Pancreas (tissue), 10 donors: Measurements from ENCODE around the gene CD248. TPM values are rescaled to one million over a fixed set of nuclear protein-coding genes. Genes with fewer than 3 reads are reported as not detected.

Source experiments
- ATAC-seq, 4 donors: fragments of 200-7000 bp; cut with Tn5 transposase; one replicate each; pipeline versions ENCODE4 v1.8.0 to v1.9.1; 2020; ENCODE audit warnings: mild to moderate bottlenecking in 4 of 4, moderate library complexity in 4 of 4
- DNase-seq, 6 donors: peaks; one replicate each; pipeline ENCODE4 v3.0.0-alpha.2; 2020
- FAIRE-seq: peaks from 2 replicates; lab custom pipeline; 2012; peaks lifted over from hg19 to GRCh38; lab: Jason Lieb, UNC
- H3K27ac ChIP-seq, 4 donors: fragments of 200-600 bp; sonication (generic); 1 replicate in 3 of 4; 2 replicates in 1 of 4; pipeline versions ENCODE4 v1.5.0 to v1.8.0; 2020
- H3K27me3 ChIP-seq, 4 donors: fragments of 200-600 bp; one replicate each; pipeline ENCODE4 v1.8.0; 2021
- H3K36me3 ChIP-seq, 3 donors: fragments of 200-600 bp; sonication (generic) in 1 of 3; one replicate each; pipeline versions ENCODE4 v1.5.0 to v1.8.0; 2020 to 2021
- H3K4me1 ChIP-seq, 3 donors: fragments of 200-600 bp; one replicate each; pipeline ENCODE4 v1.8.0; 2021
- H3K4me3 ChIP-seq, 4 donors: fragments of 200-600 bp; sonication (generic) in 2 of 4; one replicate each; pipeline versions ENCODE4 v1.5.0 to v1.8.0; 2020 to 2021
- H3K9me3 ChIP-seq, 4 donors: fragments of 200-600 bp; one replicate each; pipeline ENCODE4 v1.8.0; 2021
- CTCF ChIP-seq, 4 donors: fragments of 200-600 bp; sonication (generic) in 3 of 4; IDR thresholded peaks; one replicate each; pipeline versions ENCODE4 v1.5.0 to v1.8.0; 2021; ENCODE audit warnings: antibody characterized with exemption in 4 of 4
- WGBS, 2 donors: extraction: QIAGEN DNeasy Blood & Tissue Kit; methylation state at CpG; one replicate each; pipeline ENCODE4 v1.1.7; 2013; 5-methylcytosine and 5-hydroxymethylcytosine counted together
- intact Hi-C, 3 donors: fragments of 100-400 bp; cut with DNase I; formaldehyde crosslinking; loops; one replicate each; pipeline versions ENCODE4 v1.11.1 to v1.14.2; 2022
- polyA plus RNA-seq, 2 donors: library from polyadenylated mRNA; stranded (reverse); fragments of 200-250 nt; gene quantifications; one replicate each; pipeline ENCODE4 v1.2.3, GENCODE V29; 2013
- total RNA-seq, 6 donors: library from RNA; stranded (reverse); fragmentation: NEBNext Ultra II Directional in 4 of 6; extraction: Animal tissue kit (Norgen Biotek cat#: 25700) in 4 of 6; gene quantifications; one replicate each; pipeline versions ENCODE4 v1.2.1 to v1.2.4, GENCODE V29; 2021 to 2023
- donor health status: healthy with polysubstance abuse.
- donor health status: DM: no; HTN: no; CAD: no; lungs with moderate emphysema.
- donor health status: DM: no; HTN: no; CAD: no.
- donor health status: control.
- donor health status: control.
- donor health status: Bipolar disorder and iron deficiency.
- donor health status: DM: yes; HTN: yes; CAD: no.
- donor health status: DM: no; HTN: no; CAD: no.
- donor health status: DM: no; HTN: no; CAD: no.
- donor health status: DM: yes; HTN: yes; CAD: no.

CD248 gene
- total and polyA plus RNA-seq, 8 donors = 1.2 to 17.7 (median 3.8) TPM

GRCh38 chr11:66302656-66303055 lies 14.2 kb downstream of the CD248 start:
- H3K27me3 ChIP-seq = no peaks in the 10 kb centered on the region
- DNase-seq (no peak), FAIRE-seq (no peak), ATAC-seq (no peak)
- no peak overlapping the region for H3K4me3 ChIP-seq
- no peak for TF ChIP-seq CTCF (IDR thresholded peaks at IDR 0.05)
- intact Hi-C loops = no loop called here
- 73 to 84% methylated on average over 12 of the region's 12 CpGs for WGBS, 2 donors
- H3K36me3 ChIP-seq = no peaks in the 10 kb centered on the region
- no peaks in the 10 kb centered on the region for H3K4me1 ChIP-seq
- H3K27ac ChIP-seq = no peak overlapping the region
- no peaks in the 10 kb centered on the region for H3K9me3 ChIP-seq

- intact Hi-C loops = no loop called here
- no peak for ATAC-seq
- no peak for DNase-seq
- FAIRE-seq = no peak
- H3K9me3 ChIP-seq = no peaks in the 10 kb centered on the region
- TF ChIP-seq CTCF (IDR thresholded peaks at IDR 0.05) = no peak
- no peak overlapping the region for H3K4me3 ChIP-seq
- H3K4me1 ChIP-seq = no peaks in the 10 kb centered on the region
- H3K27me3 ChIP-seq = no peaks in the 10 kb centered on the region
- WGBS, 2 donors = 65 to 70% methylated on average over 3 of the region's 3 CpGs
- no peaks in the 10 kb centered on the region for H3K36me3 ChIP-seq
- H3K27ac ChIP-seq = no peak overlapping the region
Measured at GRCh38 chr11:66299186-66299585, 17.7 kb downstream of the CD248 start.

GRCh38 chr11:66297610-66298009 lies 19.2 kb downstream of the CD248 start:
- H3K36me3 ChIP-seq = no peaks in the 10 kb centered on the region
- H3K27ac ChIP-seq = no peak overlapping the region
- H3K4me1 ChIP-seq = no peaks in the 10 kb centered on the region
- no peaks in the 10 kb centered on the region for H3K27me3 ChIP-seq
- H3K4me3 ChIP-seq = no peak overlapping the region
- intact Hi-C loops = no loop called here
- ATAC-seq (no peak), FAIRE-seq (no peak), DNase-seq (no peak)
- 56 to 63% methylated on average over 8 of the region's 8 CpGs for WGBS, 2 donors
- no peak for TF ChIP-seq CTCF (IDR thresholded peaks at IDR 0.05)
- H3K9me3 ChIP-seq = no peaks in the 10 kb centered on the region

GRCh38 chr11:66294626-66295620 lies 21.9 kb downstream of the CD248 start:
- peaks cover 0 to 8% (median 6%) of the 10 kb centered on the region in 3 donors for H3K4me1 ChIP-seq
- H3K27ac ChIP-seq = no peak overlapping the region
- ATAC-seq (no peak), DNase-seq (peak in 2 of 6 donors; percentile 2 to 62), FAIRE-seq (no peak)
- intact Hi-C loops = no loop called here
- no peaks in the 10 kb centered on the region for H3K9me3 ChIP-seq
- no peak for TF ChIP-seq CTCF (IDR thresholded peaks at IDR 0.05)
- no peaks in the 10 kb centered on the region for H3K36me3 ChIP-seq
- no peaks in the 10 kb centered on the region for H3K27me3 ChIP-seq
- 80 to 82% methylated on average over 108 to 123 of the region's 123 CpGs for WGBS, 2 donors
- no peak overlapping the region for H3K4me3 ChIP-seq
